Smooth muscle cell of the brain vasculature (primary cell): ENCODE results near the gene CEP44.

Experiments
- DNase-seq: peaks from one replicate; pipeline ENCODE4 v3.0.0-alpha.2; 2012; ENCODE audit warnings: low read depth, low spot score

The CEP44 gene

GRCh38 chr4:174381440-174381800 is 97.7 kb downstream of the CEP44 start:
- DNase-seq, result no peak
